CD4-positive, alpha-beta T cell treated with Interleukin-6 at 100 ng/mL for 8 hours (primary cell): ENCODE results near the gene CNTNAP5.

Source experiments
- DNase-seq: peaks from one replicate; pipeline ENCODE4 v3.0.0-alpha.2; 2020; ENCODE audit warnings: mixed read lengths, low spot score

CNTNAP5 gene

DNA sequence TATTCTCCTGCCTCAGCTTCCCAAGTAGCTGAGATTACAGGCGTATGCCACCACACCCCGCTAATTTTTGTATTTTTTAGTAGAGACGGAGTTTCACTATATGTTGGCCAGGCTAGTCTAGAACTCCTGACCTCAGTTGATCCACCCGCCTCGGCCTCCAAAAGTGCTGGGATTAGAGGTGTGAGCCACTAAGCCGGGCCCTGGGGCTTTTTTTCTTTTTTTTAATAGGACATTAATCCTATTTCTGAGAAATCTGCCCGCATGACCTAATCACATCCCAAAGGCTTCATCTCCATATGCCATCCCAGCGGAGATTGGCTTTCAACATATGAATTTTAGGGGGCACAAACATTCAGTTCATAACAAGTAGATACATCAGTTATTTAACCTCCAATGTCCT lies 128.6 kb downstream of the CNTNAP5 start:
- DNase-seq = no peak

GRCh38 chr2:124159166-124159565 lies 134.1 kb downstream of the CNTNAP5 start:
- DNase-seq = no peak

- DNase-seq = no peak
Observed at GRCh38 chr2:124161542-124161941, 136.5 kb downstream of the CNTNAP5 start.

DNA sequence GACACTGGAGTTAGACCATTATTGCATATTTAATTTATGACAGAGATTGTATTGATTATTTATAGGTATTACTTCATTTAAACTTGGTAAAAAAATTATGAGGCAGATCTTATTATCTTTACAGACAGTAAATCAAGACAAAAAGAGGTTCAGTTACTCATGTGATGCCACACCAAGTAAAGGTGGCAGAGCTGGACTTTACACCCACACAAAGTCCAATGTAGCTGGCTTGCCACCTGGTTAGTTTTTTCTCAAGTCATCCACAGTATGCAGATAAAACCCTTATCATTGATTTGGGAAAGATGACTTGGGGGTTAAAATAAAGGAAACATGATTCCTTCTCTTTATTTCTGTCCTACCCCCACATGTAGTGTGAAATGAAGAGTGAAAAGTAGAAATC lies 137.2 kb downstream of the CNTNAP5 start:
- no peak for DNase-seq

DNA sequence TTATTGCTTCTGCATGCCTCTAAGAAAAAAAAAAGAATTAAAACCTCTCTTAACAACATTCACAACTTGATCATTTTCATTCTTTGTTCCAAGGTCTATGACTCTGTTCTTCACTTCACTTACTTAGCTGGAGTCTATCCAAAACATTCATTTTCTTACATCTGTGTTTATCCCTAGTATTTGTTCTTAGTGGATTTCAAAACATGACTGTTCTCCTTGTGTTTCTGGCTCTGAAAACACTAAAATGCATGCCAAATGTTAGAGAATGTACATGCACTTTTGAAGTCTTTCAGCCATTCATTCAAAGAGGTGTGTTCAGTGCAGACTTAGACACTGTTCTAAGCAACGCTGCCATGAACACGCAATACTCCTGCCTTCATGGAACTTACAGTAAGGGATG lies 138.8 kb downstream of the CNTNAP5 start:
- DNase-seq = no peak

- DNase-seq = no peak
Observed at GRCh38 chr2:124165698-124166097, 140.6 kb downstream of the CNTNAP5 start.

- no peak for DNase-seq
Observed at GRCh38 chr2:124171472-124172063, 146.5 kb downstream of the CNTNAP5 start.

GRCh38 chr2:124178719-124179118 lies 153.6 kb downstream of the CNTNAP5 start:
- DNase-seq = no peak

GRCh38 chr2:124180635-124181034 lies 155.5 kb downstream of the CNTNAP5 start:
- no peak for DNase-seq

DNA sequence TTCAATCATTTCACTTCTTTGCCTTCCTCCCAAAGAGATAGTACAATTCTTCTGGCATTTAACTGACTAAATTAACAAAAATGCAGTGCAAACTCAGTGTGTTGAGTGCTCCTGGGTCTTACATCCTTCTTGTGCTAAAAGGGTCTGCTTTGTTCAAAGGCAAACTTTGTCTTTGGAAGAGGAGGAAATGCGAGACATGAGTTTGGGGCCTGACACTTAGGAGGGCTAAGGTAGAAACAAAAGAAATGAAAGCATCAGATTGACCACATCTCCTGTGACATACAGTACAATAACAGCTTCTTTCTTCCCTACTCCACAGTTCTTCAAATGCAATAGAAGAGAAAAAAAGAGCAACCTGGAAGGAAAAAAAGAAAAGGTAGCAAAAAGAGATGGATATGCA lies 161.7 kb downstream of the CNTNAP5 start:
- no peak for DNase-seq

DNA sequence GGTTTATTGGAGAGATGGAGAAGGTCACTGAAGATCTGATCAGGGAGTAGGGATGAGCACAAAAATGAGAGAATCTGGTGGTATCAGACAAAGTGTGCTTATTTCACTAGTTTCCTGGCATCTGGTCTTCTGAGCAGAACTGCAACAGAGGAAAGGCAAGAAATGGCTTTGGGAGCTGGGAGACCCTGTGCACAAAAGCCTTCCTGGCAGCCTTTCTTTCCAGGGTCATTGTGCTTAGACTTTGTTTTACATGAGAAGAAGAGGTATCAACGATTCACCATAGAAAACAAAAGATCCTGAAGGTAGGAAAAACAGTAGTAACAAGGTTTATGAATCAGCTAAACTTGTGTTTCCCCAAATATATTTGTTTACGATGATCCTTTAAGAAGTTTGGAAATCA lies 162.9 kb downstream of the CNTNAP5 start:
- DNase-seq = no peak

GRCh38 chr2:124193706-124194105 lies 168.6 kb downstream of the CNTNAP5 start:
- no peak for DNase-seq

- DNase-seq = no peak
Observed at GRCh38 chr2:124201713-124202112, 176.6 kb downstream of the CNTNAP5 start.

DNA sequence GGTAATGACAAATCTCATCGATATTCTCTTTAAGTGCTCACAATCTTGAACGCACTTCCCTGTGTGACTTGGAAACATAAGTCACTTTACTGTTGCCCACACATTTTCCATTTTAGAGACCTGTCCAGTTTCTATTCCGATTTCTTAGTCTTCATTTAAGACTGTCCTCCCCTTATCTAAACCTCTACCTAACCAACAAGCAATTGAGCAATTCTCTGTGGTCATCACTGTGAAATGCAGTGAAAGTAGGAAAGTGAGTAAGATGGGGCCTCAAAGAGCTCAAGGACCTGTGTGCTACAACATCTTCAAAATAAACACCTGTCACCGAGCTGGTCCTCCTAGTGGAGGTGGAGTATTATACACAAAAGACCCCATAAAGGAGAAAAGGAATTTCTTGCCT lies 184.4 kb downstream of the CNTNAP5 start:
- no peak for DNase-seq

DNA sequence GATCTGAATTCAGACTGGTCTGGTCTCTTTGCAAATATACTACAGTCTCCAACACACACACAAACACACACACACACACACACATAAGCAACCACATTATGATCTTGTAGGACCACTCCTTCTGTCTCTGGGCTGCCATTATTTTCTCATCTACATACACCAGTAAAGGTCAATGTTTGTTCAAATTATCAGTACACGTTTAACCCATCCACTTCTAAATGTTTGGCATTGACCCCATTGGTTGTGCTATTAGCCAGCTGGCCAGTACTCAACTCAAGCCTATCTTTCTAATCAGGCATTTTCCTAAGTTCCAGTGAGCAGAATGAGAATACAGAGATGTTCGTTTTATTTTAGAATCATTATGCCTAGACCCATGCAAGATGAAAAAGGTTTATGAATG lies 186.4 kb downstream of the CNTNAP5 start:
- no peak for DNase-seq

DNA sequence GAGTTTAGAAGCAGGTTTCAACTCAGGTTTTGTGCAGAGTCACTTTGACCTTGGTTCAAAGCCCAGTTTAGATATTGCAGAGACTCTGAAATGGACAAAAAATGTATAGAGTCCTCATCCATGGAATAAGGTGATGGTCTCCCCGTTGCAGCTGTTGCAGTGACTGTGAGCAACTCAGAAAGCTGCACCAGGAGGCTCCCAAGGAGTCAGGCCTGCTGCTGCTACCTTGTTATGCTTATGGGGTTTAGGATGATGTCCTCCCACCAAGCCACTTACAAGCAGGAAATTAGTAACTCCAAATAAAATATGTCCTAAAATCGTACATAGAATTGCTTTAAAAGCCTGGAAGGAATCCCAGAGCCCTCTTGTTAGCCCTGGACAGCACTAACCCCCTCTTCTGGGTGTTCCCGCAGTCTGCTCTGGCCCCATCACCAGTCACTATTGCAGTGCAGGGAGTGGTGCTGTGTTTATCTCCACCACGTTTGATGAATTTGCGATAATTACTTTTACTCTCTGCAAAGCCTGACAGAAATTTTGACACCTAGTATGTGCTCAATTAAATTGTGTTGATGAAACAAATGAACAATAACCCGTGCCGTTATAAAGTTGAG lies 189.0 kb downstream of the CNTNAP5 start:
- DNase-seq = no peak

- no peak for DNase-seq
Observed at GRCh38 chr2:124246170-124246569, 221.1 kb downstream of the CNTNAP5 start.

- no peak for DNase-seq
Observed at GRCh38 chr2:124248386-124248785, 223.3 kb downstream of the CNTNAP5 start.

DNA sequence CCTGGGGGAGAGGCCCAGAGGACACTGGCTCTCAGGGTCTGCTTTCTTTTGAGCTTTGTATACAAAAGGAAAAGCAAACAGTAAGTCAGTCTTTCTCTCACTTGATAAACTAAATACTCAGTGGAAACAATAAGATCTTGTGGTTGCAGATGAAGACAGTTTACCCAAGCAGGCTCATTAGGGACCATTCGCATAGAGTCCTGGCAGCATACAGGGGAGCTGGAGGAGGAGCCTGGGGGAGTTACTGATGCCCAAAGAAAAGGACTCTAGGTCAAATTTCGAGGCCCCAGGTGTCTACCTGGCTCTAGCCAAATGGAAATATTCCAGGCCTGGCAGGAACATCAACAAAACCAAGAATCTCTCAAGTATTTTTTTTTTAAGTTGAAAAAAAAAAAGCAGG lies 225.3 kb downstream of the CNTNAP5 start:
- DNase-seq = no peak

DNA sequence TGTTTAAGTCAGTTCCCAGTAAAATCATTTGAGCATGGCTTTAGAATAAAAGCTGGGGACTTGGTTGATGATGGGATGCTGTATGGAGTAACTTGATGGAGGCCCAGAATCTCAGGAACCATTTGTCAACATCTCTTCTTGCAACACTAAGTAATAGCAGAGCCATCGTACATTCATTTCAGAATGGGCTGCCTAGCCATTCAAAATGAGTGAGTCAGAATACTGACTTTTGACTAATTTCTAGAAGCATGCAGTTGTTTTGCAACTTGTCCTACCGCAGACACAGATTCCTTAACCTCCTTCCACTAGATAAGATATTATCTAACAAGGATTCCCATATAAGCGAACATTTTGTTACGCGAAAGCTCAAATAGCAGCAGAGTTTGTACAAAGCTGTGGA lies 229.5 kb downstream of the CNTNAP5 start:
- DNase-seq = no peak

DNA sequence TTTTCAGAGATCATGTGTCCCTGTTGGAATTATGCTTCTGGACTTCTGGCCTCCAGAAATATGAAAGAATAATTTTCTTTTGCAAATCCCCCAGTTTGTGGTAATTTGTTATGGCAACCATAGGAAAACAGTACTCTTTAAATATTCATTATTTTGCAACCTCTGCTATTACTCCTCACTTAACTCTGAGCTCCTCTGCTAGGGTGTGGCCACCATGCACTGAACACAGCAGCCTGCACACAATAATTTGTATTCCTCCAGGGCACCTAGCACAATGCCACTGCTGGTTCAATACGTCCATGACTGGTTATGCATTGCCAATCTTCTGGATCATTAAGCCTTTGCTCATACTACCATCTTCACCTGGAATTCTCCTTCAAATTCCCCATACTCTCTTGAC lies 232.0 kb downstream of the CNTNAP5 start:
- no peak for DNase-seq

DNA sequence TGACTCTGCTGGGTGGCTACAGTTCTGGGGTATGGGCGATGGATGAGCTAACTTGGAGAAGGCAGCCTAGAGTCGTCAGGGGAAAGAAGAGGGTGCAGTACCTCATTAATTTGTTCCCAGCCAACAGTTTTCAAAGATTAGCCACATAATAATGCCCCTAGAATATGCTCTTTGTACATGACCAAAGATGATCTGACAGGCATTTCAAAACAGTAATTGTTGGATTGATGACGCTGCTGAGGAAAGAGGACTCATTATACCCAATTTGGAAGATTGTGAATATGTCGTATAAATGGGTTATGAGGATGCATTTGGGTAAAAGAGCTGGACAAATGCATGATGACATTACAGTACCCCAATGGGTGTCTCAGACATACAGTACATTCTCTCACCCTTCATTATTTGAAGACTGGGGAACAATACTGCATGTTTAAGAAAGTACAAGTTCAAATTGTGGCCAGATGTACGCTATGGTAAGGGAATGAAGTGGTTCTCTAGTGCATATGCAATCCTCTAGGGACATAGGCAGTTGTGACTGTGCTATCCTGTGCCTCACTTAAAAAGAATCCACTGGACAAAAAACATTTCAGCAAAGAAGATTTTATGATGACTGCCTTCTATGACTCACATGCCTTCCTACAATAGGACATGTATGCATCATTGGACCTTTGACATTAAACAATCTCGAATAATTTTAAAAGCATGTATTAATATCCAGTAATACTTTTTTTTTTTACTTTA lies 233.2 kb downstream of the CNTNAP5 start:
- no peak for DNase-seq

GRCh38 chr2:124261456-124261855 lies 236.4 kb downstream of the CNTNAP5 start:
- no peak for DNase-seq
